Thyroid gland (tissue), 4 donors: ENCODE results near the gene KIFC3. TPM values are rescaled to one million over a fixed set of nuclear protein-coding genes. Genes with fewer than 3 reads are reported as not detected.
"Not testable (repeated sequence)": the region's sequence is repeated elsewhere in the genome, so short reads cannot be mapped to it uniquely, and the experiment has no call there.

ENCODE experiments used
- DNase-seq, 2 donors: peaks; one replicate each; pipeline ENCODE4 v3.0.0-alpha.2; 2019
- H3K27ac ChIP-seq, 3 donors: fragments of 200-600 bp; sonication (generic); 1 replicate in 2 of 3; 2 replicates in 1 of 3; pipeline ENCODE4 v1.5.1; 2016 to 2019; ENCODE audit warnings: mild to moderate bottlenecking in 1 of 3, moderate library complexity in 1 of 3
- H3K27me3 ChIP-seq: fragments of 200-600 bp; sonication (generic); one replicate; pipeline ENCODE4 v1.5.1; 2019
- H3K36me3 ChIP-seq, 2 donors: fragments of 200-600 bp; sonication (generic); one replicate each; pipeline ENCODE4 v1.5.1; 2016 to 2019
- H3K4me1 ChIP-seq, 2 donors: fragments of 200-600 bp; sonication (generic); one replicate each; pipeline ENCODE4 v1.5.1; 2017 to 2019
- H3K4me3 ChIP-seq, 3 donors: fragments of 200-600 bp; sonication (generic); replicated peaks in 1 of 3; 1 replicate in 2 of 3; 2 replicates in 1 of 3; pipeline ENCODE4 v1.5.1; 2016; ENCODE audit warnings: mild to moderate bottlenecking in 1 of 3
- H3K9me3 ChIP-seq: fragments of 200-600 bp; sonication (generic); one replicate; pipeline ENCODE4 v1.5.1; 2017
- CTCF ChIP-seq, 6 experiments: fragments of 200-600 bp in 3 of 6; fragments of 450-650 bp in 3 of 6; sonication (generic) in 3 of 6; IDR thresholded peaks; one replicate each; pipeline ENCODE4 v1.5.1; 2016 to 2019; ENCODE audit warnings: antibody characterized with exemption in 6 of 6, mild to moderate bottlenecking in 2 of 6, inconsistent platforms in 1 of 6, moderate library complexity in 1 of 6
- POLR2A ChIP-seq, 2 donors: fragments of 450-650 bp; IDR thresholded peaks; one replicate each; pipeline ENCODE4 v1.6.1; 2017; ENCODE audit warnings: antibody characterized with exemption in 2 of 2, mild to moderate bottlenecking in 2 of 2, moderate library complexity in 1 of 2
- WGBS, 2 donors: methylation state at CpG; one replicate each; pipeline ENCODE4 v1.1.5; 2017; 5-methylcytosine and 5-hydroxymethylcytosine counted together
- intact Hi-C: fragments of 100-400 bp; cut with DNase I; formaldehyde crosslinking; loops from one replicate; pipeline ENCODE4 v1.15.1; 2023
- total RNA-seq, 4 donors: library from RNA; depleted of rRNA; stranded (reverse); fragments of >200 nt; gene quantifications; one replicate each; pipeline ENCODE4 v1.2.3, GENCODE V29; 2016

KIFC3 gene
- total RNA-seq, 4 donors from 2014 or later: 88.8 to 153 (median 132) TPM

- Histone ChIP-seq H3K4me3 (no peak overlapping the region), H3K36me3 (no peaks in the 10 kb centered on the region), H3K4me1 (peaks cover 5 to 9% of the 10 kb centered on the region in 2 donors), H3K27me3 (no peaks in the 10 kb centered on the region), H3K27ac (no peak overlapping the region), H3K9me3 (no peaks in the 10 kb centered on the region)
- 69 to 82% methylated on average over 13 of the region's 13 CpGs for WGBS, 2 donors
- TF ChIP-seq POLR2A (IDR thresholded peaks at IDR 0.05) (no peak), CTCF (IDR thresholded peaks at IDR 0.05) (no peak)
- DNase-seq: no peak
- intact Hi-C loops: no loop called here
These were observed 35.9 kb upstream of the KIFC3 start for GRCh38 chr16:57838161-57838560.

- H3K27me3 ChIP-seq: no peaks in the 10 kb centered on the region
- DNase-seq: no peak
- peaks cover 5 to 9% of the 10 kb centered on the region in 2 donors for H3K4me1 ChIP-seq
- TF ChIP-seq POLR2A (IDR thresholded peaks at IDR 0.05) (no peak), CTCF (IDR thresholded peaks at IDR 0.05) (no peak)
- intact Hi-C loops: no loop called here
- H3K4me3 ChIP-seq: no peak overlapping the region
- H3K9me3 ChIP-seq: no peaks in the 10 kb centered on the region
- no peak overlapping the region for H3K27ac ChIP-seq
- no peaks in the 10 kb centered on the region for H3K36me3 ChIP-seq
- 80 to 81% methylated on average over 10 of the region's 10 CpGs for WGBS, 2 donors
These were observed 35.2 kb upstream of the KIFC3 start for GRCh38 chr16:57837305-57838125.

- H3K4me3 ChIP-seq, DNase-seq, H3K27me3 ChIP-seq, H3K36me3 ChIP-seq, H3K4me1 ChIP-seq, intact Hi-C loops, H3K9me3 ChIP-seq, H3K27ac ChIP-seq: not testable (repeated sequence)
- 89 to 97% methylated on average over 4 of the region's 4 CpGs for WGBS, 2 donors
These were observed 33.1 kb upstream of the KIFC3 start for GRCh38 chr16:57835439-57835838.

- H3K27me3 ChIP-seq: no peaks in the 10 kb centered on the region
- no peak for DNase-seq
- H3K27ac ChIP-seq: no peak overlapping the region
- intact Hi-C loops: no loop called here
- no peak overlapping the region for H3K4me3 ChIP-seq
- 72 to 74% methylated on average over 5 of the region's 5 CpGs for WGBS, 2 donors
- peaks cover 6 to 9% of the 10 kb centered on the region in 2 donors for H3K4me1 ChIP-seq
- H3K36me3 ChIP-seq: no peaks in the 10 kb centered on the region
- H3K9me3 ChIP-seq: no peaks in the 10 kb centered on the region
- TF ChIP-seq POLR2A (IDR thresholded peaks at IDR 0.05) (no peak), CTCF (IDR thresholded peaks at IDR 0.05) (no peak)
These were observed 32.6 kb upstream of the KIFC3 start for GRCh38 chr16:57834936-57835335.

- peaks cover 8 to 42% of the 10 kb centered on the region in 2 donors for H3K4me1 ChIP-seq
- no peak overlapping the region for H3K4me3 ChIP-seq
- TF ChIP-seq POLR2A (IDR thresholded peaks at IDR 0.05): no peak
- TF ChIP-seq CTCF (IDR thresholded peaks at IDR 0.05): no peak
- H3K27me3 ChIP-seq: no peaks in the 10 kb centered on the region
- intact Hi-C loops: no loop called here
- WGBS, 2 donors: 84 to 91% methylated on average over 6 to 10 of the region's 10 CpGs
- H3K9me3 ChIP-seq: no peaks in the 10 kb centered on the region
- DNase-seq: peak; percentile 36 to 57
- no peaks in the 10 kb centered on the region for H3K36me3 ChIP-seq
- H3K27ac ChIP-seq: peak overlapping the region; percentile 31 to 98 (median 98)
These were observed 28.7 kb upstream of the KIFC3 start for GRCh38 chr16:57830890-57831484.
